PC-3 (cell line): ENCODE results near the gene SEC61B.

ENCODE experiments used
- CTCF ChIP-seq: fragments of 300-600 bp; sonication (generic); conservative IDR thresholded peaks from 2 replicates; pipeline ENCODE4 v1.5.1; 2017; ENCODE audit warnings: antibody characterized with exemption, low read depth, mild to moderate bottlenecking, low read length
- EZH2 ChIP-seq: fragments of 300-600 bp; sonication (generic); IDR thresholded peaks from one replicate; pipeline ENCODE4 v1.6.1; 2017; ENCODE audit warnings: antibody characterized with exemption, mild to moderate bottlenecking, low read length; ENCODE audit not compliant: unreplicated experiment
- EZH2phosphoT487 ChIP-seq: fragments of 300-600 bp; sonication (generic); IDR thresholded peaks from 2 replicates; pipeline ENCODE4 v1.6.1; 2018; ENCODE audit warnings: mild to moderate bottlenecking, antibody characterized with exemption, low read length, borderline replicate concordance

GRCh38 chr9:99265691-99266090 is 43.6 kb downstream of the SEC61B start:
- TF ChIP-seq EZH2 (no peak), CTCF (no peak), EZH2phosphoT487 (no peak)
